Type B pancreatic cell (in vitro differentiated cells): ENCODE results near the gene NUP107. TPM values are rescaled to one million over a fixed set of nuclear protein-coding genes. Genes with fewer than 3 reads are reported as not detected.

Source experiments
- DNase-seq: peaks from one replicate; pipeline ENCODE4 v3.0.0; 2021; ENCODE audit warnings: mixed read lengths; ENCODE audit not compliant: unreplicated experiment; ENCODE audit errors: extremely low spot score
- H3K27ac Mint-ChIP-seq: 2 replicates; pipeline ENCODE4 v1.8.0; 2021; ENCODE audit warnings: mild to moderate bottlenecking, mixed read lengths
- H3K27me3 Mint-ChIP-seq: 2 replicates; pipeline ENCODE4 v1.8.0; 2021; ENCODE audit warnings: mixed read lengths
- H3K36me3 Mint-ChIP-seq: 2 replicates; pipeline ENCODE4 v1.8.0; 2021; ENCODE audit warnings: mixed read lengths
- H3K4me1 Mint-ChIP-seq: one replicate; pipeline ENCODE4 v1.8.0; 2021; ENCODE audit warnings: mixed read lengths; ENCODE audit not compliant: unreplicated experiment
- H3K4me3 Mint-ChIP-seq: 2 replicates; pipeline ENCODE4 v1.8.0; 2021; ENCODE audit warnings: mild to moderate bottlenecking, mixed read lengths
- H3K9me3 Mint-ChIP-seq: 2 replicates; pipeline ENCODE4 v1.8.0; 2021; ENCODE audit warnings: mixed read lengths
- CTCF ChIP-seq: fragments of 200-600 bp; sonication (generic); conservative IDR thresholded peaks from 2 replicates; pipeline ENCODE4 v1.5.0; 2021; ENCODE audit warnings: antibody characterized with exemption, mild to moderate bottlenecking
- total RNA-seq: library from RNA; stranded (reverse); gene quantifications from 2 replicates; pipeline ENCODE4 v1.2.1, GENCODE V29; 2021; ENCODE audit warnings: low replicate concordance

Gene NUP107
- total RNA-seq, 1 donor from 2014 or later, result 80.2 TPM

GRCh38 chr12:68793436-68793835 is 106.7 kb downstream of the NUP107 start:
- DNase-seq, result no peak
- H3K27me3 Mint-ChIP-seq, result no peaks in the 10 kb centered on the region

GRCh38 chr12:68793975-68794652 is 107.3 kb downstream of the NUP107 start:
- DNase-seq, result no peak

More at GRCh38 chr12:68793436-68793835, 106.7 kb downstream of the NUP107 start:
- no peaks in the 10 kb centered on the region for H3K9me3 Mint-ChIP-seq
- H3K4me1 Mint-ChIP-seq, result no peaks in the 10 kb centered on the region
- no peak overlapping the region for H3K4me3 Mint-ChIP-seq
- TF ChIP-seq CTCF, result no peak
- no peak overlapping the region for H3K27ac Mint-ChIP-seq
- no peaks in the 10 kb centered on the region for H3K36me3 Mint-ChIP-seq

GRCh38 chr12:68794653-68795251 is 108.0 kb downstream of the NUP107 start:
- DNase-seq, result no peak
- peaks cover 1% of the 10 kb centered on the region for H3K9me3 Mint-ChIP-seq
- no peak overlapping the region for H3K27ac Mint-ChIP-seq
- no peaks in the 10 kb centered on the region for H3K4me1 Mint-ChIP-seq
- no peaks in the 10 kb centered on the region for H3K36me3 Mint-ChIP-seq
- no peak for TF ChIP-seq CTCF
- no peak overlapping the region for H3K4me3 Mint-ChIP-seq
- no peaks in the 10 kb centered on the region for H3K27me3 Mint-ChIP-seq

More at GRCh38 chr12:68793975-68794652, 107.3 kb downstream of the NUP107 start:
- H3K27ac Mint-ChIP-seq, result no peak overlapping the region
- no peak overlapping the region for H3K4me3 Mint-ChIP-seq
- no peak for TF ChIP-seq CTCF
- no peaks in the 10 kb centered on the region for H3K27me3 Mint-ChIP-seq
- no peaks in the 10 kb centered on the region for H3K4me1 Mint-ChIP-seq
- H3K36me3 Mint-ChIP-seq, result no peaks in the 10 kb centered on the region
- H3K9me3 Mint-ChIP-seq, result no peaks in the 10 kb centered on the region

Other genes starting within 250 kb of the NUP107 start
- 110 and 151 TPM in 2 replicates for gene RAP1B, start 76.1 kb upstream of the NUP107 start, total RNA-seq
- gene SLC35E3, start 59.2 kb downstream of the NUP107 start, total RNA-seq, result 10.1 and 10.7 TPM in 2 replicates
- gene MDM2, start 121.2 kb downstream of the NUP107 start, total RNA-seq, result 162 and 299 TPM in 2 replicates
- gene CPM, start 246.2 kb downstream of the NUP107 start, total RNA-seq, result 56.2 and 58.1 TPM in 2 replicates